HG03442 (cell line): ENCODE results near the gene NOP58.
"Not testable (repeated sequence)": the region's sequence is repeated elsewhere in the genome, so short reads cannot be mapped to it uniquely, and the experiment has no call there.

Experiments used
- ATAC-seq: cut with Tn5 transposase; IDR thresholded peaks from one replicate; pipeline ENCODE4 v1.9.1; 2021; ENCODE audit warnings: mild to moderate bottlenecking, moderate library complexity; ENCODE audit not compliant: unreplicated experiment

NOP58 gene, protein sequence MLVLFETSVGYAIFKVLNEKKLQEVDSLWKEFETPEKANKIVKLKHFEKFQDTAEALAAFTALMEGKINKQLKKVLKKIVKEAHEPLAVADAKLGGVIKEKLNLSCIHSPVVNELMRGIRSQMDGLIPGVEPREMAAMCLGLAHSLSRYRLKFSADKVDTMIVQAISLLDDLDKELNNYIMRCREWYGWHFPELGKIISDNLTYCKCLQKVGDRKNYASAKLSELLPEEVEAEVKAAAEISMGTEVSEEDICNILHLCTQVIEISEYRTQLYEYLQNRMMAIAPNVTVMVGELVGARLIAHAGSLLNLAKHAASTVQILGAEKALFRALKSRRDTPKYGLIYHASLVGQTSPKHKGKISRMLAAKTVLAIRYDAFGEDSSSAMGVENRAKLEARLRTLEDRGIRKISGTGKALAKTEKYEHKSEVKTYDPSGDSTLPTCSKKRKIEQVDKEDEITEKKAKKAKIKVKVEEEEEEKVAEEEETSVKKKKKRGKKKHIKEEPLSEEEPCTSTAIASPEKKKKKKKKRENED

GRCh38 chr2:202265467-202266277 is at the start of gene NOP58:
TSS of gene NOP58 (plus strand) at chr2:202265763. CDS start at chr2:202265942, 179 bp downstream.
- peak; percentile 87 for ATAC-seq

DNA sequence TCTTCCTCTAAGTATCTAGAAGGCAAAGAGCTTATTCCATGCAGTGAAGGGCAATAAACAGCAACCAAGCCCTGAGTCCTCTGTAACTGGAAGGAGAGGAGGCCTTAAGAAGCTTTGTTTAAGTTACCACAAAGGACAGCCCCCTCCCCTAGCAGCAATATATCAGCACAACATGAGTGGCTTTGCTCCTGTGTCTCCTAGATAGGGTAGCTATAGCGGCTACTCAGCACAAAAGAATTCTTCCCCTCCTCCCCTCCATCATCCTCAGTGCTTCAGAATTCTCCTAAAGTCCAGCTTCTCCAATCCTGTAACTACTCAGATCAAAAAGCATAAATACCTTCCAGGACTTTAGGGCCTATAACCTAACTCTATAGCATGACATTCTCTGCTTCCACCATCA is 43.7 kb upstream of the NOP58 start:
- ATAC-seq, result no peak

GRCh38 chr2:202237787-202238233 is 27.8 kb upstream of the NOP58 start:
- peak; percentile 36 for ATAC-seq

GRCh38 chr2:202238234-202239197 is 27.0 kb upstream of the NOP58 start, which contains the start of gene SUMO1:
TSS of gene SUMO1 (minus strand) at chr2:202238597. CDS start at chr2:202238451, 146 bp downstream.
- peak; percentile 94 for ATAC-seq

DNA sequence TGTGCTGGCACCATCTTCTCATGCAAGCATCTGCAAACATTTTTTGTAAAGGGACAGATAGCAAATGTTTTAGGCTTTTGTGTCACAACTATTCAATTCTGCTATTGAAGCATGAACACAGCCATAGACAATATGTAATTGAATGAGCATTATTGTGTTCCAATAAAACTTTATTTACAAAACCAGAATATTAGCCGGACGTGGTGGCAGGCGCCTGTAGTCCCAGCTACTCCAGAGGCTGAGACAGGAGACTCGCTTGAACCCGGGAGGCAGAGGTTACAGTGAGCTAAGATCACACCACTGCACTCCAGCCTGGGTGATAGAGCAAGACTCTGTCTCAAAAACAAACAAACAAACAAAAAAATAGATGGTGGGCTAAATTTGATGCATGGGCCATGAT is 17.9 kb upstream of the NOP58 start:
- ATAC-seq, result not testable (repeated sequence)

DNA sequence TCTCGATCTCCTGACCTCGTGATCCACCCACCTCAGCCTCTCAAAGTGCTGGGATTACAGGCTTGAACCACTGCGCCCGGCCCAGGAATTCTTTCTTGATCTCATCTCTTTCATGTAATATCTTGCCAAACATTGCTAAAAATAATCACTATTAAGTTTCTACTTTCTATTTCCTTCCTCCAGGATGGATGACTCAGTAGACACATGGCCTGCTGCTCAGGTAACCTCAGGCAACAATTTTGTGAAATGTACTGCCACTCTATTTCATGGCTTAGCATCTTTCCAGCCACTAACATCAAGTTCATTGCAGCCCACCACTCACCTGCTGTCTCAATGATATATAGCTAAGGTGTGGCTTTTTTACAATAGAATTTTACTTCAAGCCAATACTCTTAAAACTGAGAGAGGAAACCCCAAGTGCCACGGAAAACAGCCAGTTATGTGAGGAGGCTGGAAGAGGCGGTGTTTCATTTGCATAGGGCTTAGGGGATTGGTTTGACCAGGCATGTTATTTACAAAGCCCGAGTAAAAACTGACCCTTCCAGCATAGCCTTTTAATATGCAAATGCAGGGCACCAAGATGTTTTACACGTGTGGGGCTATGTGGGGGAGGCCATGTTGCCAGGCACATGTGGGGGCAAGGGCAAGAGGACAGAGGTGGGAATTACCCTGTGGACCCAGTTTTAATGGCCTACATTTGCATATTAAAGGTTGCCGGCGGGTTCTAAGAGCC is 15.9 kb upstream of the NOP58 start:
- ATAC-seq, result no peak

DNA sequence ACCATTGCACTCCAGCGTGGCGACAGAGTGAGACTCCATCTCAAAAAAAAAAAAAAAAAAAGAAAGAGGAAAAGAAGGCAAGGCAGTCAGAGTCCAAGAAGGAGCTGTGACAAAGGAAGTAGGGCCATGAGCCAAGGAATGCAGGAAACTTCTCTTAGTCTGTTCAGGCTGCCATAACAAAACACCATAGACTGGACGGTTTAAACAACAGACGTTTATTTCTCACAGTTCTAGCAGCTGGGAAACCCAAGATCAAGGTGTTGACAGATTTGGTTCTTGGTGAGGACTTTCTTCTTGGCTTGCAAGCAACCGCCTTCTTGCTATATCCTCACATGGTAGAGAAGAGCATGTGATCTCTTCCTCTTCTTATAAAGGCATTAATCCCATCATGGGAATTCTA is 14.1 kb upstream of the NOP58 start:
- no peak for ATAC-seq

- ATAC-seq, result no peak
Measured at GRCh38 chr2:202261531-202261930, 4.0 kb upstream of the NOP58 start.

- no peak for ATAC-seq
Measured at GRCh38 chr2:202267495-202267894, 1.9 kb downstream of the NOP58 start.

- no peak for ATAC-seq
Measured at GRCh38 chr2:202269585-202269984, 4.0 kb downstream of the NOP58 start.

DNA sequence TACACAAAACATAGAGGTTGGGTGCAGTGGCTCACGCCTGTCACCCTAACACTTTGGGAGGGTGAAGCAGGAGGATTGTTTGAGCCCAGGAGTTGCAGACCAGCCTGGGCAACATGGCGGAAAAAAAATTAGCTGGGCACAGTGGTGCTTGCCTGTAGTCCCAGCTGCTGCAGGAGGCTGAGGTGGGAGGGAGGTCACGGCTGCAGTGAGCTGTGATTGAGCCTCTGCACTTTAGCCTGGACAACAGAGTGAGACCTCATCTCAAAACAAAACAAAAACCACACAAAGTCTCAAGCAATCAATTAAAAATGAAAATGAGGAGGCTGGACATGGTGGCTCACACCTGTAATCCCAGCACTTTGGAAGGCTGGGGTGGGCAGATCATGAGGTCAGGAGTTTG is 4.9 kb downstream of the NOP58 start:
- no peak for ATAC-seq

DNA sequence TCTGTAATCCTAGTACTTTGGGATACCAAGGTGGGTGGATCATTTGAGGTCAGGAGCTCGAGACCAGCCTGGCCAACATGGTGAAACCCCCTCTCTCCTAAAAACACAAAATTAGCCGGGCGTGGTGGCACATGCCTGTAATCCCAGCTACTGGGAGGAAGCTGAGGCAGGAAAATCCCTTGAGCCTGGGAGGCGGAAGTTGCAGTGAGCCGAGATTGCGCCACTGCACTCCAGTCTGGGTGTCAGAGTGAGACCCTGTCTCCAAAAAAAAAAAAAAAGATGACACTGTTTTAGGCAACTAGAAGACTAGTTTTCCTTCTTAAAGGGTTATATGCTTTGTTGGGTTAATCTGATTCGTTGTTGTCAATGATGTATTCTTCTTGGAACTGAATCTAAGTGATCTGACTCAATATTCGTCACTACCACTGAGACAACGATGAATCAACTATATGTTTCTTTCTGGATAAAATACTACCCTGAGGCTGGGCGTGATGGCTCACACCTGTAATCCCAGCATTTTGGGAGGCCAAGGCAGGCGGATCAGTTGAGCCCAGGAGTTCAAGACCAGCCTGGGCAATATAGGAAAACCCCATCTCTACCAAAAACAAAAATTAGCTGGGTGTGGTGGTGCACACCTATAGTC is 10.6 kb downstream of the NOP58 start:
- not testable (repeated sequence) for ATAC-seq

DNA sequence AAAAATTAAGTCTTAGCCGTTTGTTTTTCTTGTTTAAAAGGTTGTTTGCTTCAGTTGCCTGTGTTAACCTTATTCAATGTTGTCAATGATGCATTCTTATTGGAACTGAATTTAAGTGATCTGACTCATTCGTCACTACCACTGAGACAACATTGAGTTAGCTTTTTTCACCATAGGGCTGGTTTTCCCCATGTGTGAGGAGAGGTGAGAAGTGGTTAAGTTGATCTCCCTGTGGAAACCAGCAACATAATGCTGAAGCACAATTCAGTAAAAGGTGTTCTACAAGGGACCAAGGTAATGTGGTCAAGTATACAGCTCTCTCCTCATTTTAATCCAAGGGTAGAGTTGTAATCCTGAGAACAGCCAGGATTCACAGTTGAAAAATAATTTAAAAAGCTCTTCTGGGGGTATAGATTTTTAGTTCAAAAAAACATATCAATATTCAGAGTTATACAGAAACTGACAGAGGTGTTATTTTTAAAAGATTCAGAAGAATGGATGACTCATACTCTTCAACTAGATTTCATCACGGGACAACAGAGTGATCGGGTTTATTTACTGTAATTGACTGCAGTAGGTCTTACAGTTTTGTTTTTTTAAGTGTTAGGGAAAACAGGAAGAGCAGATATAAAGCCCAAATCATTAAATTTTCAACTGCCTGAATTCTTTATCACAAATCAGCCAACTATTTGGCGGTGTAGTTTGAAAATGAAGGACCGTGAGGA is 12.6 kb downstream of the NOP58 start:
- ATAC-seq, result no peak

DNA sequence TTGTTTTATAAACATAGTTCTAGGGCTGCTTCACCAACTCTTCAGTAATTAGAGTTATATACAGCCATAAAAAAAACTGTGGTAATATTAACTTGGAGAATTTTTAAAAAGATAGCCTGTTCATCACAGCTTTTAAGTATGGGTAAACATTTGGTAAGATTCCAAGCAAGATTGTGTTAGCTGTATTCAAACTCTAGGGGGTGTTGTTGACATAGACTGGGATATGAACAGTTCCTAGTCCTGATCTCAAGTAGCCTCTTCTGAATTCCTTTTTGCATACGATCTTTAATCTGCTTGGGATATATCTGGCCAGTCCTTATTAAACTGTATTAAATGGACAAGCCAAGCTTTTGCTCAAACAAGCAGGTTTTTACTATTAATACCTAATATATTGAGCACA is 13.4 kb downstream of the NOP58 start:
- no peak for ATAC-seq

DNA sequence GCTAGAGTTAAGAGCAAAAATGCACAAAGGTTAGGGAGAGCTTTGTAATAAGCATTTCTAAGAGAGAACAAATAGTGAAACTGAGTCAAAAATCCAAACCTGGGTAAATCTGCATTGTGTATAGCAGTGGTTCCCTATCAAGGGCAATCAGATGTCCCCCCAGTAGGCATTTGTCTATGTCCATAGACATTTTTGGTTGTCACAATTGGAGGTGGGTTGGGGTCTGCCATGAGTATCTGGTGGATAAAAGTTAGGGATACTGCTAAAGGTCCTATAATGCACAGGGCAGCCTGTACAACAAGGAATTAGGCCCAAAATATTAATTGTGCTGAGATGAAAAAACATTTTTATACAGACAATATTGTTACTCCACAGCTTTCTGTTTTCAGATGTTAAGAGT is 21.0 kb downstream of the NOP58 start:
- ATAC-seq, result no peak

DNA sequence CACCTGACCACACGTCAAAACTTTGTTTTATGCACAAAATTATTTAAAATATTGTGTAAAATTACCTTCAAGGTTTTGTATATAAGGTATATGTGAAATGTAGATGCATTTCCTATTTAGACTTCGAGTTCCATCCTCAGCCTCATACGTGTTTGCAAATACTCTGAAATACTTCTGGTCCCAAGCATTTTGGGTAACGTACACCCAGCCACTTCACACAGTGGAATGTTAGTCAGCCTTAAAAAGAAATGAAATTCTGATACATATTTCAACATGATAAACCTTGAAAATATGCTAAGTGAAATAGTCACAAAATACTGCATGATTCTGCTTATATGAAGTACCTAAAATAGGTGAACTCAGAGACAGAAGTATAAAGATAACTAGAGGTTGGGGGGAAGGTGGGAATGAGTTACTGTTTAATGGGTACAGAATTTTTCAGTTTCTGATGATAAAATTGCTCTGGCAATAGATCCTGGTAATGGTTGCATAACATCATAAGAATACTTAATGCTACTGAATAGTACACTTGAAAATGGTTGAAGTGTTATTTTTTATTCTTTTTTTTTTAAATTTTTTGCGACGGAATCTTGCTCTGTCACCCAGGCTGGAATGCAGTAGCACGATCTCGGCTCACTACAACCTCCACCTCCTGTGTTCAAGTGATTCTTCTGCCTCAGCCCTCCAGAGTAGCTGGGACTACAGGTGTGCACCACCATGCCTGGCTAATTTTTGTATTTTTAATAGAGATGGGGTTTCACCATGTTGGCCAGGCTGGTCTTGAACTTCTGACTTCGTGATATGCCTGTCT is 24.0 kb downstream of the NOP58 start:
- ATAC-seq, result no peak

- ATAC-seq, result no peak
Measured at GRCh38 chr2:202290316-202290715, 24.8 kb downstream of the NOP58 start.

- ATAC-seq, result no peak
Measured at GRCh38 chr2:202290970-202291369, 25.4 kb downstream of the NOP58 start.
